GM18508 (cell line): ENCODE measurements around the gene TMEM95.
"Not testable (repeated sequence)": the region's sequence is repeated elsewhere in the genome, so short reads cannot be mapped to it uniquely, and the experiment has no call there.

Experiments
- ATAC-seq: cut with Tn5 transposase; IDR thresholded peaks from one replicate; pipeline ENCODE4 v1.9.1; 2021; ENCODE audit warnings: moderate number of reproducible peaks; ENCODE audit not compliant: insufficient read depth, unreplicated experiment

Gene TMEM95

GRCh38 chr17:7341842-7342241 lies 13.1 kb upstream of the TMEM95 start:
- no peak for ATAC-seq

- no peak for ATAC-seq
These were observed 11.7 kb upstream of the TMEM95 start for GRCh38 chr17:7343250-7343649.

- ATAC-seq: no peak
These were observed 8.0 kb upstream of the TMEM95 start for GRCh38 chr17:7346761-7347614.

GRCh38 chr17:7347630-7348477 lies 7.1 kb upstream of the TMEM95 start:
- no peak for ATAC-seq

GRCh38 chr17:7348478-7349242 lies 6.3 kb upstream of the TMEM95 start:
- ATAC-seq: no peak

GRCh38 chr17:7351665-7352502 lies 3.1 kb upstream of the TMEM95 start, which contains the start of gene KCTD11:
Gene KCTD11, plus strand, starts transcription at chr17:7352162.
- no peak for ATAC-seq

- ATAC-seq: no peak
These were observed 2.5 kb upstream of the TMEM95 start for GRCh38 chr17:7352503-7352889.

- no peak for ATAC-seq
These were observed 1.9 kb upstream of the TMEM95 start for GRCh38 chr17:7352910-7353635.

- no peak for ATAC-seq
These were observed 603 bp upstream of the TMEM95 start for GRCh38 chr17:7354262-7354843.

- no peak for ATAC-seq
These were observed 617 bp downstream of the TMEM95 start for GRCh38 chr17:7355573-7355972.

GRCh38 chr17:7356072-7356549 lies 1.2 kb downstream of the TMEM95 start:
- ATAC-seq: no peak

- ATAC-seq: no peak
These were observed 1.8 kb downstream of the TMEM95 start for GRCh38 chr17:7356756-7357155.

- ATAC-seq: no peak
These were observed 2.4 kb downstream of the TMEM95 start for GRCh38 chr17:7357381-7357780.

- no peak for ATAC-seq
These were observed 7.0 kb downstream of the TMEM95 start for GRCh38 chr17:7361906-7362305.

GRCh38 chr17:7363311-7363710 lies 8.4 kb downstream of the TMEM95 start:
- no peak for ATAC-seq

GRCh38 chr17:7365963-7366362 lies 11.0 kb downstream of the TMEM95 start:
- not testable (repeated sequence) for ATAC-seq

- ATAC-seq: no peak
These were observed 12.1 kb downstream of the TMEM95 start for GRCh38 chr17:7367083-7367482.

GRCh38 chr17:7367918-7368598 lies 13.1 kb downstream of the TMEM95 start:
- no peak for ATAC-seq
